Hematopoietic multipotent progenitor cell treated with erythropoietin and hydrocortisone succinate and interleukin-3 and kit ligand, for 17 days (in vitro differentiated cells): ENCODE data around the gene SYTL2.

Experiments
- DNase-seq: peaks from one replicate; pipeline ENCODE4 v3.0.0-alpha.2; 2015; ENCODE audit warnings: low spot score

Gene SYTL2

GRCh38 chr11:85647604-85648299, 163.2 kb downstream of the SYTL2 start, which contains the start of gene TMEM126A:
TSS of gene TMEM126A (plus strand) at chr11:85647967. CDS start at chr11:85650256, 2,289 bp downstream.
- DNase-seq = peak; percentile 83

DNA sequence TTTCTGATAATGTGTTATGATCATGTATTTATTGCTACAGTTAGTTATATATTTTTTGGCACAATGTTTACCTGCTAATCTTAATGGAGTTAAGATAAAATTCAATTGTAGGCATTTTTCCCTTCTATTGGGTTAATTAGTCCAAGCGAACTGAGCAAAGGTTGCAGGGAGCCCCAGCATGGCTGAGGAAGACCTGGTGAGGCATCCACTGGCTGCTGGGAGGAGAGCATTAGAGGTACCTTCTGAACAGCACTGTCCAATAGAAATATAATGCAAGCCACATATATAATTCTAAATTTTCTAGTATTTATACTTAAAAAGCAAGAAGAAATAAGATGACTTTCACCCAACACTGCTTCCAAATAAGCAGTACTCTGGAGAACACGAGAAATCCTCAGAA, 163.9 kb downstream of the SYTL2 start:
- DNase-seq = no peak
